Ramos (cell line): Measurements from ENCODE around the gene ERC2.

Source experiments
- in situ Hi-C: fragments of 300-500 bp; cut with MboI; formaldehyde crosslinking; loops from one replicate; pipeline ENCODE4 v1.14.3; 2022; ENCODE audit warnings: low sequenced_read_pairs; ENCODE audit not compliant: unreplicated experiment

The ERC2 gene

GRCh38 chr3:55716611-55717225 is 751.5 kb downstream of the ERC2 start:
- in situ Hi-C loops: no loop called here

GRCh38 chr3:55716044-55716443 is 752.2 kb downstream of the ERC2 start:
- in situ Hi-C loops: no loop called here

- in situ Hi-C loops: no loop called here
Measured at GRCh38 chr3:55714057-55714456, 754.2 kb downstream of the ERC2 start.

- in situ Hi-C loops: no loop called here
Measured at GRCh38 chr3:55711646-55712045, 756.6 kb downstream of the ERC2 start.

- in situ Hi-C loops: no loop called here
Measured at GRCh38 chr3:55709411-55710012, 758.8 kb downstream of the ERC2 start.

- in situ Hi-C loops: no loop called here
Measured at GRCh38 chr3:55708921-55709320, 759.3 kb downstream of the ERC2 start.

- in situ Hi-C loops: no loop called here
Measured at GRCh38 chr3:55708242-55708641, 760.0 kb downstream of the ERC2 start.

- in situ Hi-C loops: no loop called here
Measured at GRCh38 chr3:55704521-55704920, 763.7 kb downstream of the ERC2 start.

- in situ Hi-C loops: no loop called here
Measured at GRCh38 chr3:55702822-55703221, 765.4 kb downstream of the ERC2 start.

- in situ Hi-C loops: no loop called here
Measured at GRCh38 chr3:55701997-55702396, 766.3 kb downstream of the ERC2 start.

- in situ Hi-C loops: no loop called here
Measured at GRCh38 chr3:55698831-55699230, 769.4 kb downstream of the ERC2 start.

- in situ Hi-C loops: no loop called here
Measured at GRCh38 chr3:55697177-55697865, 770.9 kb downstream of the ERC2 start.

- in situ Hi-C loops: no loop called here
Measured at GRCh38 chr3:55692957-55693558, 775.2 kb downstream of the ERC2 start.

- in situ Hi-C loops: no loop called here
Measured at GRCh38 chr3:55692295-55692956, 775.8 kb downstream of the ERC2 start.

GRCh38 chr3:55691141-55691540 is 777.1 kb downstream of the ERC2 start:
- in situ Hi-C loops: no loop called here

- in situ Hi-C loops: no loop called here
Measured at GRCh38 chr3:55690726-55691125, 777.5 kb downstream of the ERC2 start.

- in situ Hi-C loops: no loop called here
Measured at GRCh38 chr3:55690177-55690576, 778.1 kb downstream of the ERC2 start.

GRCh38 chr3:55688154-55688553 is 780.1 kb downstream of the ERC2 start:
- in situ Hi-C loops: no loop called here

- in situ Hi-C loops: no loop called here
Measured at GRCh38 chr3:55687526-55687925, 780.7 kb downstream of the ERC2 start.

- in situ Hi-C loops: no loop called here
Measured at GRCh38 chr3:55686426-55687254, 781.6 kb downstream of the ERC2 start.
